SU-DHL-6 (cell line): ENCODE results near the gene TM9SF1.

Experiments
- H2AFZ ChIP-seq: fragments of 200-600 bp; sonication (generic); 2 replicates; pipeline ENCODE4 v1.6.1; 2014; ENCODE audit warnings: low read depth, mild to moderate bottlenecking, moderate library complexity, mixed read lengths, antibody characterized with exemption, low read length; ENCODE audit not compliant: severe bottlenecking
- H3F3A ChIP-seq: fragments of 200-600 bp; shearing (Covaris generic); 2 replicates; pipeline ENCODE4 v1.6.0; 2016; ENCODE audit warnings: antibody characterized with exemption, mild to moderate bottlenecking; ENCODE audit not compliant: insufficient read depth
- H3K27ac ChIP-seq: fragments of 200-600 bp; sonication (generic); 2 replicates; pipeline ENCODE4 v1.5.1; 2016; ENCODE audit warnings: low read depth, mild to moderate bottlenecking, low read length, moderate library complexity, mixed read lengths
- H3K27me3 ChIP-seq: fragments of 200-600 bp; sonication (generic), shearing (Covaris generic); 2 replicates; pipeline ENCODE4 v1.6.0; 2014; ENCODE audit warnings: mild to moderate bottlenecking, low read length
- H3K36me3 ChIP-seq: fragments of 200-600 bp; sonication (generic); 2 replicates; pipeline ENCODE4 v1.6.1; 2014; ENCODE audit warnings: mild to moderate bottlenecking, low read length, mixed read lengths
- H3K4me2 ChIP-seq: fragments of 300-600, 200-600 bp; shearing (Covaris generic), sonication (generic); 2 replicates; pipeline ENCODE4 v1.6.0; 2014; ENCODE audit warnings: low read length, low read depth, mild to moderate bottlenecking; ENCODE audit not compliant: poor library complexity, severe bottlenecking
- H3K4me3 ChIP-seq: fragments of 200-600 bp; sonication (generic); 2 replicates; pipeline ENCODE4 v1.5.1; 2014; ENCODE audit warnings: antibody characterized with exemption, low read length, mild to moderate bottlenecking, mixed read lengths; ENCODE audit not compliant: insufficient read depth, poor library complexity, severe bottlenecking
- H3K79me2 ChIP-seq: fragments of 200-600 bp; sonication (generic); 2 replicates; pipeline ENCODE4 v1.6.1; 2014; ENCODE audit warnings: mild to moderate bottlenecking, low read length, moderate library complexity; ENCODE audit not compliant: insufficient read depth
- H3K9ac ChIP-seq: fragments of 200-600 bp; sonication (generic); 2 replicates; pipeline ENCODE4 v1.7.0; 2014; ENCODE audit warnings: mild to moderate bottlenecking, low read length
- H3K9me2 ChIP-seq: fragments of 200-600 bp; sonication (generic); replicated peaks from 2 replicates; pipeline ENCODE4 v1.6.1; 2014; ENCODE audit warnings: low read length; ENCODE audit not compliant: insufficient read depth
- H3K9me3 ChIP-seq: fragments of 200-600 bp; sonication (generic); 2 replicates; pipeline ENCODE4 v1.6.1; 2014; ENCODE audit warnings: low read length, mixed read lengths; ENCODE audit not compliant: insufficient read depth
- H4K20me1 ChIP-seq: fragments of 200-600 bp; sonication (generic); 2 replicates; pipeline ENCODE4 v1.6.1; 2014; ENCODE audit warnings: low read depth, mild to moderate bottlenecking, antibody characterized with exemption, low read length, moderate library complexity, mixed read lengths
- EZH2phosphoT487 ChIP-seq: fragments of 200-600 bp; sonication (generic), shearing (Covaris generic); conservative IDR thresholded peaks from 2 replicates; pipeline ENCODE4 v1.6.1; 2018; ENCODE audit warnings: mild to moderate bottlenecking, antibody characterized with exemption, low read length, moderate library complexity, mixed read lengths
- TF ChIP-seq, protein P1 (sequence below): fragments of 200-600 bp; sonication (generic); IDR thresholded peaks from one replicate; pipeline ENCODE4 v1.5.1; 2017; ENCODE audit warnings: antibody characterized with exemption, mild to moderate bottlenecking, low read length, moderate library complexity; ENCODE audit not compliant: insufficient read depth, poor library complexity, severe bottlenecking

TM9SF1 gene

DNA sequence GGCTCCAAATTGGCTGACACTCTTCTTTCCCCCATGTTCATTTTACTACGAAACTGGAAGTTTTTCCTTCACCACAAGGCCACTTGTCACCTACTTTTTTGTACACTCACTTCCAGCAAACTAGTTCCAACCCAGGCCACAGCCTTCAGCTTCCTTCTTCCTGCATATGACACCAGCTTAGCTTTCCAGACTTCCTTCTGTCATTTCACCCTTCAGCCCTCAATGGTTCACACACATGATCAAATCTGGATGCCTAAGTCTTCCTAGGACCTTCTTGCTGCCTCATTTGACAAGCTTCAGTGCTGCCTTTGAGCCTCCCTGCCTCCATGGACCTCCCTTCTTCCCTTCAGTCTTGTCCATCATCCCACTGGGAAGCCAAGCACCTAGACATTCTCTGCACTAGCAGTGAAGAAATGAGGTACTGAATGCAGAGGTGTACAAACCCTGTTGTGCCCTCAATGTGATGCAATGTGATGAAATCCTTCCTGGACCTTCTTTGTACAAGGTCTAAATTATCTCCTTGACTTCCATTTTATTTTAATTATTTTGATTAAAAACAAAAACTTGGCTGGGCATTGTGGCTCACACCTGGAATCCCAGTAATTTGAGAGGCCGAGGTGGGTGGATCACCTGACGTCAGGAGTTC is 27.6 kb downstream of the TM9SF1 start:
- H3K27me3 ChIP-seq = no peaks in the 10 kb centered on the region
- H3K4me2 ChIP-seq = no peak overlapping the region
- no peak overlapping the region for H2AFZ ChIP-seq
- no peaks in the 10 kb centered on the region for H3K9me2 ChIP-seq
- H3K4me3 ChIP-seq = no peak overlapping the region
- H3F3A ChIP-seq = no peaks in the 10 kb centered on the region
- H4K20me1 ChIP-seq = no peaks in the 10 kb centered on the region
- no peak overlapping the region for H3K9ac ChIP-seq
- no peaks in the 10 kb centered on the region for H3K79me2 ChIP-seq
- TF ChIP-seq, protein P1, sequence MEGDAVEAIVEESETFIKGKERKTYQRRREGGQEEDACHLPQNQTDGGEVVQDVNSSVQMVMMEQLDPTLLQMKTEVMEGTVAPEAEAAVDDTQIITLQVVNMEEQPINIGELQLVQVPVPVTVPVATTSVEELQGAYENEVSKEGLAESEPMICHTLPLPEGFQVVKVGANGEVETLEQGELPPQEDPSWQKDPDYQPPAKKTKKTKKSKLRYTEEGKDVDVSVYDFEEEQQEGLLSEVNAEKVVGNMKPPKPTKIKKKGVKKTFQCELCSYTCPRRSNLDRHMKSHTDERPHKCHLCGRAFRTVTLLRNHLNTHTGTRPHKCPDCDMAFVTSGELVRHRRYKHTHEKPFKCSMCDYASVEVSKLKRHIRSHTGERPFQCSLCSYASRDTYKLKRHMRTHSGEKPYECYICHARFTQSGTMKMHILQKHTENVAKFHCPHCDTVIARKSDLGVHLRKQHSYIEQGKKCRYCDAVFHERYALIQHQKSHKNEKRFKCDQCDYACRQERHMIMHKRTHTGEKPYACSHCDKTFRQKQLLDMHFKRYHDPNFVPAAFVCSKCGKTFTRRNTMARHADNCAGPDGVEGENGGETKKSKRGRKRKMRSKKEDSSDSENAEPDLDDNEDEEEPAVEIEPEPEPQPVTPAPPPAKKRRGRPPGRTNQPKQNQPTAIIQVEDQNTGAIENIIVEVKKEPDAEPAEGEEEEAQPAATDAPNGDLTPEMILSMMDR = no peak
- TF ChIP-seq EZH2phosphoT487 = no peak
- no peaks in the 10 kb centered on the region for H3K9me3 ChIP-seq
- no peak overlapping the region for H3K27ac ChIP-seq
- H3K36me3 ChIP-seq = no peaks in the 10 kb centered on the region

DNA sequence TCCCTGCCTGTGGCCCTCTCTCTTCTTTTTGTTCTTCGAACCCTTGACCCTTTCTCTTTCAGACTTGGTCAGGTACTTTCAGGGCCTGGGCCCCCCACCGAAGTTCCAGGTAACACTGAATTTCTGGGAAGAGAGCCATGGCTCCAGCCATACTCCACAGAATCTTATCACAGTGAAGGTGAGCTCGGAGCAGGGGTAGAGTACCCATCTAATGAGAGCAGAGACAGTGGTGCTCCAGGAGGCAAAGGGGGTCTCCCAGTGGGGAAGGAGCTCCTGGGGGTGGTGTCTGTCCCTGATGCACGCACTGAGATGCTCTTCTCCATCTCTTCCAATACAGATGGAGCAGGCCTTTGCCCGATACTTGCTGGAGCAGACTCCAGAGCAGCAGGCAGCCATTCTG is 29.5 kb downstream of the TM9SF1 start:
- no peaks in the 10 kb centered on the region for H3K27me3 ChIP-seq
- TF ChIP-seq, protein P1 = no peak
- no peak for TF ChIP-seq EZH2phosphoT487
- H3K4me2 ChIP-seq = no peak overlapping the region
- H3F3A ChIP-seq = 0 out of 2 replicates have a peak, but pooled peaks cover 1% of the 10 kb centered on the region
- H3K9me2 ChIP-seq = no peaks in the 10 kb centered on the region
- no peaks in the 10 kb centered on the region for H3K36me3 ChIP-seq
- H3K9me3 ChIP-seq = no peaks in the 10 kb centered on the region
- H2AFZ ChIP-seq = no peak overlapping the region
- H4K20me1 ChIP-seq = no peaks in the 10 kb centered on the region
- H3K79me2 ChIP-seq = peaks cover 10% of the 10 kb centered on the region; the same call in 1 of the 2 replicates
- H3K4me3 ChIP-seq = no peak overlapping the region
- no peak overlapping the region for H3K9ac ChIP-seq
- no peak overlapping the region for H3K27ac ChIP-seq

DNA sequence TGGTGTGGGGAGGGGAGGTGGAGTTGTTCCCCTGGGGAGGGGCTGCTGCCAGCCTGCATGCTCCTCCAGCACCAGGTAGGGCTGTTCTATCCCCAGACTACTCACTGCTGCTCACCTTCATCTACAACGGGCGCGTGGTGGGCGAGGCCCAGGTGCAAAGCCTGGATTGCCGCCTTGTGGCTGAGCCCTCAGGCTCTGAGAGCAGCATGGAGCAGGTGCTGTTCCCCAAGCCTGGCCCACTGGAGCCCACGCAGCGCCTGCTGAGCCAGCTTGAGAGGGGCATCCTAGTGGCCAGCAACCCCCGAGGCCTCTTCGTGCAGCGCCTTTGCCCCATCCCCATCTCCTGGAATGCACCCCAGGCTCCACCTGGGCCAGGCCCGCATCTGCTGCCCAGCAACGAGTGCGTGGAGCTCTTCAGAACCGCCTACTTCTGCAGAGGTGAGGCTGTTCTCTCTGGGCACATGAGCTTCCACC is 30.7 kb downstream of the TM9SF1 start:
- TF ChIP-seq, protein P1 = no peak
- no peak for TF ChIP-seq EZH2phosphoT487
- Histone ChIP-seq H3K36me3 (no peaks in the 10 kb centered on the region), H3K27me3 (no peaks in the 10 kb centered on the region), H3K27ac (no peak overlapping the region), H3K4me2 (no peak overlapping the region), H2AFZ (no peak overlapping the region), H3K79me2 (peaks cover 10% of the 10 kb centered on the region; the same call in 1 of the 2 replicates), H4K20me1 (no peaks in the 10 kb centered on the region), H3K4me3 (no peak overlapping the region), H3K9me2 (no peaks in the 10 kb centered on the region), H3K9me3 (no peaks in the 10 kb centered on the region), H3K9ac (no peak overlapping the region), H3F3A (0 out of 2 replicates have a peak, but pooled peaks cover 3% of the 10 kb centered on the region)
